Parathyroid adenoma (tissue), 2 donors: ENCODE results near the gene KIAA1191.

ENCODE experiments used
- H2AFZ ChIP-seq: fragments of 300-600 bp; sonication (generic); one replicate; pipeline ENCODE4 v1.7.0; 2017; ENCODE audit warnings: antibody characterized with exemption, mild to moderate bottlenecking
- H3K27ac ChIP-seq: fragments of 300-600 bp; sonication (generic); one replicate; pipeline ENCODE4 v1.7.0; 2017
- H3K27me3 ChIP-seq: fragments of 300-600 bp; sonication (generic); one replicate; pipeline ENCODE4 v1.7.0; 2017; ENCODE audit warnings: low read length; ENCODE audit not compliant: control insufficient read depth, insufficient read depth
- H3K36me3 ChIP-seq: fragments of 300-600 bp; sonication (generic); one replicate; pipeline ENCODE4 v1.7.0; 2017; ENCODE audit warnings: low read length; ENCODE audit not compliant: control insufficient read depth, insufficient read depth
- H3K4me1 ChIP-seq: fragments of 300-600 bp; sonication (generic); one replicate; pipeline ENCODE4 v1.7.0; 2017; ENCODE audit warnings: control low read depth
- H3K4me2 ChIP-seq: fragments of 300-600 bp; sonication (generic); one replicate; pipeline ENCODE4 v1.7.0; 2017; ENCODE audit warnings: low read length
- H3K4me3 ChIP-seq: fragments of 300-600 bp; sonication (generic); one replicate; pipeline ENCODE4 v1.7.0; 2017; ENCODE audit warnings: low read depth, low read length
- H3K79me2 ChIP-seq: fragments of 300-600 bp; sonication (generic); one replicate; pipeline ENCODE4 v1.7.0; 2017; ENCODE audit warnings: control low read depth
- H3K9ac ChIP-seq: fragments of 300-600 bp; sonication (generic); one replicate; pipeline ENCODE4 v1.7.0; 2017; ENCODE audit warnings: mild to moderate bottlenecking
- H3K9me3 ChIP-seq: fragments of 300-600 bp; sonication (generic); one replicate; pipeline ENCODE4 v1.7.0; 2017; ENCODE audit warnings: low read length; ENCODE audit not compliant: control insufficient read depth
- CTCF ChIP-seq: fragments of 300-600 bp; sonication (generic); IDR thresholded peaks from one replicate; pipeline ENCODE4 v1.7.0; 2017; ENCODE audit warnings: antibody characterized with exemption, mild to moderate bottlenecking
- donor health status: primary hyperparathyroidism.

KIAA1191 gene

GRCh38 chr5:176352116-176352878 is 9.3 kb downstream of the KIAA1191 start:
- TF ChIP-seq CTCF, result no peak
- H3K36me3 ChIP-seq, result no peaks in the 10 kb centered on the region
- peak overlapping the region; percentile 24 for H3K27ac ChIP-seq
- no peaks in the 10 kb centered on the region for H3K27me3 ChIP-seq
- peaks cover 17% of the 10 kb centered on the region for H3K79me2 ChIP-seq
- no peak overlapping the region for H3K4me3 ChIP-seq
- H3K4me1 ChIP-seq, result peaks cover 11% of the 10 kb centered on the region
- no peak overlapping the region for H3K9ac ChIP-seq
- no peak overlapping the region for H2AFZ ChIP-seq
- no peak overlapping the region for H3K4me2 ChIP-seq
- no peaks in the 10 kb centered on the region for H3K9me3 ChIP-seq

GRCh38 chr5:176350416-176350815 is 11.1 kb downstream of the KIAA1191 start:
- H3K27ac ChIP-seq, result no peak overlapping the region
- no peak for TF ChIP-seq CTCF

GRCh38 chr5:176342766-176343458 is 18.7 kb downstream of the KIAA1191 start:
- no peak overlapping the region for H3K27ac ChIP-seq
- no peaks in the 10 kb centered on the region for H3K79me2 ChIP-seq
- H3K9me3 ChIP-seq, result no peaks in the 10 kb centered on the region
- TF ChIP-seq CTCF, result no peak
- H3K9ac ChIP-seq, result no peak overlapping the region
- H3K36me3 ChIP-seq, result no peaks in the 10 kb centered on the region
- H3K4me1 ChIP-seq, result no peaks in the 10 kb centered on the region
- H3K4me2 ChIP-seq, result no peak overlapping the region
- H2AFZ ChIP-seq, result no peak overlapping the region
- H3K27me3 ChIP-seq, result no peaks in the 10 kb centered on the region
- no peak overlapping the region for H3K4me3 ChIP-seq

More at GRCh38 chr5:176350416-176350815, 11.1 kb downstream of the KIAA1191 start:
- no peak overlapping the region for H3K9ac ChIP-seq
- H2AFZ ChIP-seq, result no peak overlapping the region
- no peaks in the 10 kb centered on the region for H3K27me3 ChIP-seq
- H3K4me2 ChIP-seq, result no peak overlapping the region
- peaks cover 7% of the 10 kb centered on the region for H3K4me1 ChIP-seq
- H3K9me3 ChIP-seq, result no peaks in the 10 kb centered on the region
- no peaks in the 10 kb centered on the region for H3K36me3 ChIP-seq
- peaks cover 8% of the 10 kb centered on the region for H3K79me2 ChIP-seq
- no peak overlapping the region for H3K4me3 ChIP-seq

- H3K4me3 ChIP-seq, result no peak overlapping the region
- no peaks in the 10 kb centered on the region for H3K9me3 ChIP-seq
- TF ChIP-seq CTCF, result no peak
- H3K27ac ChIP-seq, result no peak overlapping the region
- H3K4me2 ChIP-seq, result no peak overlapping the region
- no peaks in the 10 kb centered on the region for H3K4me1 ChIP-seq
- no peaks in the 10 kb centered on the region for H3K79me2 ChIP-seq
- no peaks in the 10 kb centered on the region for H3K27me3 ChIP-seq
- no peaks in the 10 kb centered on the region for H3K36me3 ChIP-seq
- no peak overlapping the region for H3K9ac ChIP-seq
- no peak overlapping the region for H2AFZ ChIP-seq
Measured at GRCh38 chr5:176342158-176342483, 19.4 kb downstream of the KIAA1191 start.
